Skin of body (tissue), 2 donors: ENCODE results near the gene RNF32. TPM values are rescaled to one million over a fixed set of nuclear protein-coding genes. Genes with fewer than 3 reads are reported as not detected.
"Not testable (repeated sequence)": the region's sequence is repeated elsewhere in the genome, so short reads cannot be mapped to it uniquely, and the experiment has no call there.

Experiments
- DNase-seq: peaks from one replicate; lab custom pipeline; 2025; lab: John Stamatoyannopoulos, UW
- total RNA-seq: library from RNA; depleted of rRNA; stranded (reverse); fragments of >200 nt; gene quantifications from one replicate; pipeline ENCODE4 v1.2.3, GENCODE V29; 2014

Gene RNF32
- total RNA-seq, 1 donor from 2014 or later = 0.89 TPM

- DNase-seq = no peak
These were observed 33.3 kb downstream of the RNF32 start for GRCh38 chr7:156673902-156674301.

GRCh38 chr7:156675721-156676120 is 35.1 kb downstream of the RNF32 start:
- DNase-seq = no peak

DNA sequence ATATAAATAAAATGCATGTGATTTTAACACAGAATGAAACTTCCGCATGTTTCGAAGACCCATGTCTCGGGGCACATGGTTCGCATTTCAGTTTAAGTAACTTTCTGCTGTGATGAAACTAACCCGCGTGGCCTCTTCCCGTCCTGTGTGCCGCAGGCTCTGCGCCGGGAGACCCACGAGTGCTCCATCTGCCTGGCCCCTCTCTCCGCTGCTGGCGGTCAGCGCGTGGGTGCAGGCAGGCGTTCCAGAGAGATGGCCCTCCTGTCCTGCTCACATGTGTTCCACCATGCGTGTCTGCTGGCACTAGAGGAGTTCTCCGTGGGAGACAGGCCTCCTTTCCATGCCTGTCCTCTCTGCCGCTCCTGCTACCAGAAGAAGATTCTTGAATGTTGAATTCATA is 35.7 kb downstream of the RNF32 start:
- DNase-seq = no peak

DNA sequence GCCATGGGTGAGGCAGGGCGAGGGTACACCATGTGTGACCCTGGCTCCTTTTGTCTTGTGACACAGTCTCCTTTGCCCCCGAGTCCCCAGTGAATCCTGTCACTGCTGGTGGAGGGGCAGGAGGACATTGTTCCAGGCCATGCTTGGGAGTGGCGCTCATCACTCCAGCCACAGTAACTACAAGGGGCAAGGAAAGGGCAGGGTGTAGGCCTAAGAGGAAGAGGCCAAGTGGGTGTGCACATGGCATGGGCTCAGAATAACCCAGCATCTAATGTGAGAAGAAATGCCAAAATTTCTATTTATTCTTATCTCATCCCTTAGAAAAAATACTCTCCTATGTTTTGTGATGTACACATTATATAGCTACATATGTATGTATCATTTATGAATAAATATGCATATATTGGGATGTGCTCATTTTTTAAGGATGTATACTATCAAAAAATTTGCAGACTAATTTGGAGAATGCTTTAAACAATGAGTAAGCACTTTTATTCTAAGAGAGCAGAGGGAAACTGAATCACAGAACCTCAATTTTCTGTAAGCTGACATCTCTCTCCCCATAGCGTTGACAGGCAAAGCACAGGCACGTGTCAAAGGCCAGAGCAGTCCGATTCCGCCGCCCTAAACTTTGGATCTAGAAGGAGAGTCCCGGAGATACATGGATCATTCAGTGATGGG is 36.9 kb downstream of the RNF32 start:
- DNase-seq = no peak

DNA sequence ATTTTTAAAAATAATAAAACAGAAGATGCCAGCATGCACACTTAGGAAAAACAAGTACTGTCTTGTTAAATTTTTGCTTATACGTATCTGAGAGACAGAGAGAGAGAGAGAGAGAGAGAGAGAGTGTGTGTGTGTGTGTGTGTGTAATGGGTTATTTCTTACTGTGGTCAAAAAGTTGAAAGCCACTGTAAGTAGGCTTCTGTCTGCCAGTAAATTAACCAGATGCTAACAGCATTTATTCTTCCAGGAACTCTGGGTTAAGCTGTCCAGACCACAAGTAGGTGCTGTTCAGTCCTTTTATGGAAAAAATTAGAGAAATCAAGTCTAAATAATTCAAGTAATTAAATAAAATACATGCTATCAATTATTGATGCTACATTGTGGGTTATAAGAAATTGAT is 39.7 kb downstream of the RNF32 start:
- DNase-seq = no peak

DNA sequence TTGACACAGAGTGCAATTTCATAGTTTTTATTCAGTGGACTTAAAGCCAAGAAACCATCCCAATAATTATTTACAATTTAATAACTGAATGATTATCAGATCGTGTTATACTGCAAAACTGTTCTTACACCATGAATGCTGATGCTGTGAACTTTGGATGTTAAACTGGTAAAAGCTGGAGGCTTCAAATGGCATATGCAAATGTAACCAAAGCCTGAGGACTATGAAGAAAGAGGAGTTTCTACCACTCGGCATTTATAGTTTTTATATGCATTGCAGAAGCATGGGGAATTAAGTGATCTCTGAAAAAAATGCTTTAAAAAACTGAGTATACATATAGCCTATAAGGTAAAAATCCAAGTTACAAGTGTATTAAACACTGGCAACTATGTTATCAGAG is 42.4 kb downstream of the RNF32 start:
- no peak for DNase-seq

DNA sequence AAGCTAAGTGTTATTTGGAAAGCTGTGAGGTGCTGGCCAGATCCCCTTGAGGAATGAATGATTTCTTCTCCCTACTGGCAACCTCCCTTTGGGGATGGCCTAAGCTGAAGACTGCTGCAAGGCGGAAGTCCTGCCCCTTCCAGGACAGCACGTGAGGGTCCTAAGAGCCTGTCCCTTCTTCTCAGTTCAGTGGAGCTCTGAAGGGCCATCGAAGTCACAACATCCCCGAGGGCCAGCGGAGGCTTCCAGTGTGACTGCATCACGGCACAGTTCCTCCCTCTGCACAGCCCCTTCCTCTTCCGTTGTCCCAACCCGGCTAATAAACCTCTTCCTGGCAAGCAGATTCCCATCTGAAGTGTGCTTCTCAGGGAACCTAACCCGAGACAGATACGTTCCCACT is 43.7 kb downstream of the RNF32 start:
- no peak for DNase-seq

DNA sequence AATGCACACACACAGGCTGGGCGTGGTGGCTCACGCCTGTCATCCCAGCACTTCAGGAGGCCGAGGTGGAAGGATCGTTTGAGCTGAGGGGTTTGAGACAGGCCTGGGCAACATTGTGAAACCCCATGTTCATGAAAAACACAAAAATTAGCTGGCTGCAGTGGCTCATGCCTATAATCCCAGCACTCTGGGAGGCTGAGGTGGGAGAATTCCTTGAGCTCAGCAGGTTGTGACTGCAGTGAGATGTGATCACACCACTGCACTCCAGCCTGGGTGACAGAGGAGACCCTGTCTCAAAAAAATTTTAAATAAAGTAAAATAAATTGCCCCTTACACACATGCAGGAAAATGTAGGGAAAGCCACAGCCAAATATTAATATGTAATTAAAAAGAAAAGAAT is 44.1 kb downstream of the RNF32 start:
- DNase-seq = no peak

DNA sequence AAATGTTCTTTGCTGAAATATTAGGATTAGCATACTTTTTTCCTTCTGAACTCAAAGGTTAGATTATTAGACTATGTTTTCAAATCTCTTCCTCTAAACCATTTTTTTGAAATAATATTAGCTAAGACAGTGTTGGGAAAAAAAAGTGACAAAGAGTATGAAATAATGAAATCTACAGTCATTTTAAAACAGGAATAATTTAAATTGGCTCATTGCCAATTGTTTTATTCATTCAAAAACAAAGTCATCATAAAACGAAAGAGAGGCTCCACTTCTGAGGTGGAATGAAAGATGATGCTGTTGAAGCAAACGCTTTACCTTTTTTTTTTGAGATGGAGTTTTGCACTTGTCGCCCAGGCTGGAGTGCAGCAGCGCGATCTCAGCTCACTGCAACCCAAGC is 51.2 kb downstream of the RNF32 start:
- no peak for DNase-seq

DNA sequence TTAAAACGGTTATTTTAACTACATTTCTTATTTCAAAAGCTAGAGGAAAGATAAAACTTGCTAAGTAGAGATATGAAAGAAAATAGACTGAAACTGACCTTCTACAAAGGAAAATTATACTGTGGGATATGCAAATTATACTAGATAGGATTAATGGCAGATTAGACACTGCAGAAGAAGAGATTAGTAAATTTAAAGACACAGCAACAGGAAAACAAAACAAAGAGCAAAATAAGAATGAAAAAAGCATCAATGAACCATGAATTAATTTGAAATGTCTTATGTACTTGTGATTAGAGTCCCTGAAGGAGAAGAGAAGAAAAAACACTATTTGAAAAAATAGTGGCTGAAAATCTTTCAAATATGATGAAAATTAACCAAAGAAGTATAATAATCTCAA is 52.3 kb downstream of the RNF32 start:
- no peak for DNase-seq

DNA sequence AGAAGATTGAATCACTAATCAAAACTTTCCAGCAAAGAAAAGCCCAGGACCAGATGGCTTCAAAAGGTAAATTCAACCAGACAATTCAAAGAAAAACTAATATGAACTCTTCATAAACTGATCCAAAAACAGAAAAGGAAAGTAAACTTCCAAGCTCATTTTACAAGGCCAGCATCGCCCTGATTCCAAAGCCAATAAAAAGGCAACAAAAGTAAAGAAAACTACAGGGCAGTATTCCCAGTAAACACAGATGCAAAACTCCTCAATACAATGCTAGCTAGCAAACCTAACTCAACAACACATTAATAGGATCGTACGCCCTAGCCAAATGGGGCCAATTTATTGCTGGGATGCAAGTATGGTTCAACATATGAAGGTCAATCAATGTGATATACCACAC is 53.1 kb downstream of the RNF32 start:
- no peak for DNase-seq

DNA sequence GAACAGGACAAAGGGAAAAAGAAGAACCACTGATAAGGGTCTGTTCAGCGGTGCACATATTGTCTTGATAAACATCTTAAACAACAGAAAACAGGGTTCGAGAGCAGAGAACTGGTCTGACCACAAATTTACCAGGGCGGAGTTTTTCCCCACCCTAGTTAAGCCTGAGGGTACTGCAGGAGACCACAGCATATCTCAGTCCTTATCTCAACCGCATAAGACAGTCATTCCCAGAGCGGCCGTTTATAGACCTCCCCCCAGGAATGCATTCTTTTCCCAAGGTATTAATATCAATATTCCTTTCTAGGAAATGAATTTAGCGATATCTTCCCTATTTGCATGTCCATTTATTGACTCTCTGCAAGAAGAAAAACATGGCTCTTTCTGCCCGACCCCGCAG is 56.7 kb downstream of the RNF32 start:
- DNase-seq = not testable (repeated sequence)

GRCh38 chr7:156698512-156698911 is 57.9 kb downstream of the RNF32 start:
- DNase-seq = not testable (repeated sequence)

- not testable (repeated sequence) for DNase-seq
These were observed 61.2 kb downstream of the RNF32 start for GRCh38 chr7:156701787-156702186.

DNA sequence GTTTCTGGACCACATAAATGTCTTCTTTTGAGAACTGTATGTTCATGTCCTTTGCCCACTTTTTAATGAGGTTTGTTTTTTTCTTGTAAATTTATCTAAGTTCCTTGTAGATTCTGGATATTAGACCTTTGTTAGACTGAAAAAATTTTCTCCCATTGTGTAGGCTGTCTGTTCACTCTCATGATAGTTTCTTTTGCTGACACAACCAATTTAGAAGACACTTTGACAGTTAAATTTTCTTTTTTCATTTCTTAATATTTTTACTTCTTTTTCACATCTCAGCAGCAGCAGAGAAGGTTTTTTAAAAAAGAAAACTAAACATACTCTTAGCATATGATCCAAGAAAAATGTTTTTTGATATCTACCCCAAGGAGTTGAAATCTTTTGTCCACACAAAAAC is 61.8 kb downstream of the RNF32 start:
- no peak for DNase-seq

- DNase-seq = no peak
These were observed 62.6 kb downstream of the RNF32 start for GRCh38 chr7:156703209-156703608.

- DNase-seq = no peak
These were observed 63.4 kb downstream of the RNF32 start for GRCh38 chr7:156703773-156704482.

DNA sequence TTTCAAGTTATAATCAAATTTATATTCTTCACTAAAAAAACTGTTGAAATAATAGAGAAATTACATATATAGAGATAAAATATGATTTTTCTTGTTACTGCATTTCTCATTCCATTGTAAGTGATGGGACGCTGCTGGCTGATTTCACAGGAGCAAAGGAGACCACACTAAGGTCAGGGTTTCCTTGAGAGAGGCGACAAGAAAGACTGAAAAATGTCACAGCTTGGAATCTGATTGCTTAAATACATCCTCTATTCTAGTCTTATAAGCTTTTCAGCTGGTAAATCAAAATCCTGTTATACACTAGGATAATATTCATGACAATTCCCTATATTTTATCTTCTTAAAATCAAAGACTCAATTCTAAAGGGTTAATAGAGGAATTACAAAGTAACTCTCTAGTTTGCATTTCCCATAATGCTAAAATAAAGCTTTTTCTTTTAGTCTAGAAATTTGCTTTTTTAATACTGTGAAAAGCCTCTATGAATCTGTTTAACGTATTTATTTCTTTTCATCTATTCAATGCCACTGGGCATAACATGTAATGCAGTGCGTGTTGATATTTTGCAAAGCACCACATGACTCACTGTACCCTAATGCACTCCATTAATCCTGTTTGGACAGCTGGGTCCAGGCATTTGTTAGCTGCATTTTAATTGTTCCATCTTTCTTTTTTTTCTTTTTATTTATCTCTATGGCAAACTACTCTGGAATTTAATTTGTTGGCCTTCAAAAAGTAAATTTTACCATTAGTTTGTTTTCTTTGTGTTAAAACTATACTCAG is 81.7 kb downstream of the RNF32 start:
- DNase-seq = no peak

- no peak for DNase-seq
These were observed 84.5 kb downstream of the RNF32 start for GRCh38 chr7:156725073-156725472.

DNA sequence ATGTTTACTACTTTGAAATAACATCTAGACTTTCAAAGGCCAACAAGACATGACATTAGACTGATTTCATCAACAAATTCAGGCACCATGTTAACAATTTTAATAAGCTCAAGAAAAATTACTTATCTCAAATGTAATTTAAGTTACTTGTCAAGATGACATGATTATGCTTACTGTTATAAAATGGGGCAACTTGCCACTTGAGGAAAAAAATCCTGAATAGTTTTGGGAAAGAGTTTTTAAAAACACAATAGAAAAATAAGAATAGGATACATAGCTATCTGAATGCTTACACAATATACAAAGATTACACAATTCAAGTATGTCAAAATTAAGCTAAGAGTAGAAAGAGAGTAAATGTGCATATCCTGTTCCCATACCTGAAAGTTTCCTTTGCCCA is 85.4 kb downstream of the RNF32 start:
- DNase-seq = no peak
